NCI-H1694 treated with DMSO at 0.1 percent for 48 hours (cell line): ENCODE data around the gene MAD1L1.

ENCODE experiments used
- DNase-seq: peaks from one replicate; lab custom pipeline; 2025; lab: John Stamatoyannopoulos, UW

The MAD1L1 gene

GRCh38 chr7:1969459-1970284 lies 263.1 kb downstream of the MAD1L1 start:
- DNase-seq = no peak

- no peak for DNase-seq
Measured at GRCh38 chr7:1968397-1969111, 264.2 kb downstream of the MAD1L1 start.

DNA sequence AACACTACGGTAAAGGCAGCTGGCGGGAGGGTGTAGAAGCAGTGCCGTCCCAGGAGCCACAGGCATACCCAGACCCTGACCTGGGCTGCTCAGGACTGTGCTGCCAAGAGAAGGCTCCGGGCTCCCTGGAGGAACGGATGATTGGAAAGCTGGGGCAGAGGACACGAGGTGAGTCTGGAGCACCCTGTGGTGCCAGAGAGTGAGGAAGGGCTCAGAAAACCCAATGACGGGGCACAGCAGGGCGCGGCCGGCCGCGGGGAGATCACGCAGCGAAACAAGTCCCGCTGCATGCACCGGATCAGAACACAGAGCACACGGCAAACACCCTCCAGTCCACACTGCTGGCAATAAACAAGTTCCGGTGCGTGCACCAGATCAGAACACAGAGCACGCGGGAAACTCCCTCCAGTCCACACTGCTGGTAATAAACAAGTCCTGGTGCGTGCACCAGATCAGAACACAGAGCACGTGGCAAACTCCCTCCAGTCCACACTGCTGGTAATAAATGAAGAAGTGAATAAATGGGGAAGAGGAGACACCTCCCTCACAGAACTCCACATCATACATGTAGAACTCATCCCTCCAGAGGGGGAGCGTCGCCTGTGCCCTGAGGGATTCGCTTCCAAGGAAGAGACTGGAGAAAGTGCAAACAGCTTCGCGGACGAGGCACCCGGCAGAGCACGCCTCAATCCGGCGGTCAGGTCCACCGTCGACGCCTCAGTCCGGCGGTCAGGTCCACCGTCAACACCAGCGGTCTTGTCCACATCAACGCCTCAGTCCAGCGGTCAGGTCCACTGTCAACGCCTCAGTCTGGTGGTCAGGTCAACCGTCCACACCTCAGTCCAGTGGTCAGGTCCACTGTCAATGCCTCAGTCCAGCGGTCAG lies 265.0 kb downstream of the MAD1L1 start:
- no peak for DNase-seq

DNA sequence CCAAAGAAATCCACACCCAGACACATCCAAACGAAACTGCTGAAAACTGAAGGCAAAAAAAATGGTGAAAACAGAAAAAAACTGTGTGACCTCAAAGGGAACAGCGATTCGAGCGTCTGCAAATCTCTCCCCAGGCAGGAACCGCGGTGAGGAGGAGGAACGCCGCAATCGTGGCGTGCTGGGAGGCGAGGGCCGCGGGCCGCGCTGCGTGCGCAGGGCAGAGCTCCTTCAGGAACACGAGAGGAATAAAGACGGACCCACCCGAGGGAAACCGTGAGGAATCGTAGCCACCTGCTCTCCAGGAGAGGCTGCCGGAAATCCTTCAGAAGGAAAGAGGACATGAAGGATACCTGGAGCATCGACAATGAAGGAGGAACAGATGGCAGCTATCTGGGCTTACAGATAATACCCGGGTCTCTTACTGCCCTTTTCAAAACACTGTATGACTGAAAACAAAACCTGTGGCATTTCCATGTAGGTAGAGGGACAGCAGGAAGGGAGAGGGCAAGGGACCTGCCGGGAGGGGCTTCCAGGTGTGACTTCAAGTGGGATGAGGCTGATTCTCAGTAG lies 266.0 kb downstream of the MAD1L1 start:
- no peak for DNase-seq

DNA sequence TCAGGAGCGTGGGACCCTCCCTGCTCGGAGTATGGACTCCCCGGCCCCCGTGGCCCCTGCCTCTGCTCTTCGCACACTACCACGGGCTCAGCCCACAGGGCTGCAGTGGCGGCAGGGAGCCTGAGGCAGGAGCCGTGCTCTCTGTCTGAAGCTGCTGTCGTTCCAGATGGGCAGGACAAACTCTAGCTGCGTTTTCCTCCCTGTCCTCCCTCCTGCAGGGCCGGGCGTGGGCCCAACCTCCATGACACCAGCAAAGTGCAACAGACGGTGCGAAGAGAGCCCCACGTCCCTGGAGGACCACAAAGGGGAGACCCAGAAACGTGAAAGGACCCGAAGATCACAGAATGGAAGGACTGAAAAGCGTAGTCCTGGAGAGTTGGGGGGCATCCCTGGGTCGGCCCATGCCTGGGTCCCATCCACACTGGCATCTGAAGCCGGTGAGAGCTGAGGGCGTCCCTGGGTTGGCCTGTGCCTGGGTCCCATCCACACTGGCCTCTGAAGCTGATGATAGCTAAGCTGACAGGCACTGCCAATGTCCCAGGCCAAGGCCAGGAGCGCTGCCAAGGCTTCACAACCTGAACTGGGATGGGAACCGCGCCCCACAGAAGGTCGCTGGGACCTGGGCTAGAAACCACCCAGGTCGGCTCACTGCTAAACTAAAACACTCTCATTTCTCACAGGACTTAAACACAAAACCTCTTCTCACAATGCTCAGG lies 267.0 kb downstream of the MAD1L1 start:
- no peak for DNase-seq

DNA sequence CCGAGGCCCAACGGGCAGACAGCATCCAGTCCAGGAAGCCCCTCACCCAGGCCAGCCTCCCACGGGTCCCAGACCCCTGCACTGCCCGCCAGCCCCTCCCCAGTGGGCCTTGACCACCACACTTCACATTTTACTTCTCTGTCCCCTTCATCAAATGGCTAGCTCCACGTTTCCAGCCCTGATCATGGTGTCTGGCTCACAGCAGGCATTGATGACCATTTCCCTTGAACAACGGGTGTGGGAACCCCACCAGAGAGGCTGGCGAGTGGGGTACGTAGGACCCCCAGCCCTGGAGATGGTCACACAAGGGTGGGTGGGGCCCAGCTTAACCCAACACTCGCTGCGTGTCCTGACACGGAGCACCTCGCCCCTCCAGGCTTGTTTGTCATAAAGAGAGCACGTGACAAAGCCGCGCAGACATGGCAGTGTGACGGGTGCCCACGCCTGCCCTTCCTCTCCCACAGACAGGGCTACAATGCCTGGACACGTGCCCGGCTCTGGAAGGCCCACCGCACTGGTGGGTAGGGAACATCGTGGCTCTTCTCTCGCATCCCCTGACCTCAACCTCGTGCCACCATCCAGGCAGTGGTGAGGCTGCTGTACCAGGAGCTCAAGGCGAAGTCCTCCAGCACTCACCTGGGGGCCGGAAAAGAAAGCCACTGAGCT lies 267.7 kb downstream of the MAD1L1 start:
- DNase-seq = no peak

- DNase-seq = no peak
Measured at GRCh38 chr7:1964211-1964912, 268.4 kb downstream of the MAD1L1 start.

- no peak for DNase-seq
Measured at GRCh38 chr7:1963575-1963974, 269.2 kb downstream of the MAD1L1 start.

DNA sequence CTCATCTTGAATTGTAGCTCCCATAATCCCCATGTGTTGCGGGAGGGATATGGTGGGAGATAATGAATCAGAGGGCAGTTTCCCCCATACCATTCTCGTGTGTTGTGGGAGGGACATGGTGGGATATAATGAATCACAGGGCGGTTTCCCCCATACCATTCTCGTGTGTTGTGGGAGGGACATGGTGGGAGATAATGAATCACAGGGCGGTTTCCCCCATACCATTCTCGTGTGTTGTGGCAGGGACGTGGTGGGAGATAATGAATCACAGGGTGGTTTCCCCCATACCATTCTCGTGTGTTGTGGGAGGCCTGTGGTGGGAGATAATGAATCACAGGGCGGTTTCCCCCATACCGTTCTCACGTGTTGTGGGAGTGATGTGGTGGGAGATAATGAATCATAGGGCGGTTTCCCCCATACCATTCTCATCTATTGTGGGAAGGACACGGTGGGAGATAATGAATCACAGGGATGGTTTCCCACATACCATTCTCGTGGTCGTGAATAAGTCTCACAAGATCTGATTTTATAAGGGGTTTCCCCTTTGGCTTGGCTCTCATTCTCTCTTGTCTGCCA lies 271.0 kb downstream of the MAD1L1 start:
- DNase-seq = no peak

DNA sequence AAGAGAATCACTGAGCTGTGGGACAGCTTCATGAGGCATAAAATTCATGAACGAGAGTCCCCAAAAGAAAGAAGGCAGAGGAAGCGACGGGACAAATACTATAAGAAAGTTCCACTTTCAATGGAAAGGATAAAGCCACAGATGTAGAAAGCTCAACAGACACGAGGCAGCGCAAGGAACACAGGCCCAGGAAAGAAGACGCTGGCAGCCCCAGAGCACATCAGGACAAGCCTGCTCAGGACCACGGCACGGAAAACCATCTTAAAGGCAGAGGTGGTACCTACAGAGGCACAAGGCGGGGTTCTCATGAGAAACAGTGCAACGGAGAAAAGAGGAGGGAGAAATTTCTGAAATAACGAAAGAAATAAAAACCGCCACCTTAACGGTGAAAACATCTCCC lies 273.4 kb downstream of the MAD1L1 start:
- DNase-seq = no peak

GRCh38 chr7:1957471-1958225 lies 275.1 kb downstream of the MAD1L1 start:
- DNase-seq = no peak

- no peak for DNase-seq
Measured at GRCh38 chr7:1956611-1957470, 275.9 kb downstream of the MAD1L1 start.

- DNase-seq = no peak
Measured at GRCh38 chr7:1956141-1956540, 276.6 kb downstream of the MAD1L1 start.

DNA sequence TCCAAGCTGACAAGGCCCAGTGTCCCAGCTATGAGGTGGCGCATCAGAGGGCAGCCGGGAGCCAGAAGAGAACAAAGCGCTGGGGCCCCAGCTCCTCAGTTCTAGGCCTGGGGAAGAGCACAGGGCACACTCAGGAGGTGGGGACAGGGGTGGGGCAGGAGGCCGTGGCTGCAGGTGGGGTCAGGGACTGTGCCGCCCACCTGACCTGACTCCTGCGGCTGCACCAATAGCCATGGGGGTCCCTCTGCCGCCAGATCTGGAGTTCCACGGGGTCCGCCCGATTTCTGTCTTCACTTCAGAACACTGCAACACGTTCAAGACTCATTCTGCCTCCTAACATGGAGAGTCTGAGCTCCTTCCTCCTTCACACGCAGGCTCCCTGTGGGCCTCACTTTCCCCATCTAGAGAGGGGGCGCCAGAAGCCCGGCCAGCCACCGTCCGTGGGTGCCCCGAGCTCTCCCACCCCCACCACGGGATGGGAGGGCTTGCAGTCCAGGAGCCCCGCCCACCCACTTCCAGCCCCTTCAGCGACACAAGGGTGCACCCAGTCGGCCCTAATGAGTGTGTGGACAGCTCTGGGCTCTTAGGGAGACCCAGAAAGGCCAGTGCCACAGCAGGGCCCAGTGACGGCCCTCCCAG lies 278.3 kb downstream of the MAD1L1 start:
- DNase-seq = no peak

GRCh38 chr7:1953199-1954190 lies 279.2 kb downstream of the MAD1L1 start:
- no peak for DNase-seq

DNA sequence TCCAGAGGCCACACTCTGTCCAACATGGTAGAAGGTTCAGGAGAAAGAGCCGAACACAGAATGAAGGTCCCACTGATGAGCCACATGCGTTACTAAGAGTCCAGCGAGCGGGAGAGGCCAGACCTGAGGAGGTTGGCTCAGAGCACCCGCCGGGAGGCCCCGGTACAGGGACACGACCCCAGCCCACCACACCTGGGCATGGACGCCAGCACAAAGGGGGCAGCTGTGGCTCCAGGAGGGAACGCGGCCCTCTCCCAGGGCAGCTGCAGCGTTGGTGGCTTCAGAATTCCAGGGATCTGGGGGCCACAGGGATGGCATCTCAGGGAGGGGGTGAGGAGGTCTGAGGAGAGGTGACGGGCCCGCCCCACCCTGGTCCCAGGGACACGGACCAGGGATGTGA lies 280.0 kb downstream of the MAD1L1 start:
- DNase-seq = no peak
